ENCODE results near the gene HYAL4.
"Not testable (repeated sequence)": the region's sequence is repeated elsewhere in the genome, so short reads cannot be mapped to it uniquely, and the experiment has no call there.

HYAL4 gene

DNA sequence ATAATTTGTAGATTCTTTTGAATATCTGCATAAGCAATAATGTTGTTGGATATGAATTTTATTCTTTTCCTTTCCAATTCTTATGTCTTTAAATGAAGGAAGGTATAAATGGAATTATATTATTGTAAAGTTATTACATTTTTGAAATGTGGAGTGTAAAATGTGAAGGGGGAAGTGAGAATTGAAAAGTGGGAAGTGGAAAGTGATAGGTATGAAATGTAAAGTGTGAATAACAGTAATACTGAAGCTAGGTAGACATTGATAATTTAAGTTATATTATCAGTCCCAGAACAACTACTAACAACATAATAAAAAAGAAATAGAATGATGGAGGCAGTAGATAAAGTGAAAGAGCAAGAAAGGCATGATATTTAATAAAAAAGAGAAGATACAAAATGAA lies 39.7 kb upstream of the HYAL4 start:
- no peak for DNase-seq (ENCODE audit: low read depth)
- TF ChIP-seq, protein P1, sequence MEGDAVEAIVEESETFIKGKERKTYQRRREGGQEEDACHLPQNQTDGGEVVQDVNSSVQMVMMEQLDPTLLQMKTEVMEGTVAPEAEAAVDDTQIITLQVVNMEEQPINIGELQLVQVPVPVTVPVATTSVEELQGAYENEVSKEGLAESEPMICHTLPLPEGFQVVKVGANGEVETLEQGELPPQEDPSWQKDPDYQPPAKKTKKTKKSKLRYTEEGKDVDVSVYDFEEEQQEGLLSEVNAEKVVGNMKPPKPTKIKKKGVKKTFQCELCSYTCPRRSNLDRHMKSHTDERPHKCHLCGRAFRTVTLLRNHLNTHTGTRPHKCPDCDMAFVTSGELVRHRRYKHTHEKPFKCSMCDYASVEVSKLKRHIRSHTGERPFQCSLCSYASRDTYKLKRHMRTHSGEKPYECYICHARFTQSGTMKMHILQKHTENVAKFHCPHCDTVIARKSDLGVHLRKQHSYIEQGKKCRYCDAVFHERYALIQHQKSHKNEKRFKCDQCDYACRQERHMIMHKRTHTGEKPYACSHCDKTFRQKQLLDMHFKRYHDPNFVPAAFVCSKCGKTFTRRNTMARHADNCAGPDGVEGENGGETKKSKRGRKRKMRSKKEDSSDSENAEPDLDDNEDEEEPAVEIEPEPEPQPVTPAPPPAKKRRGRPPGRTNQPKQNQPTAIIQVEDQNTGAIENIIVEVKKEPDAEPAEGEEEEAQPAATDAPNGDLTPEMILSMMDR (IDR thresholded peaks at IDR 0.05; ENCODE audit: low read depth, low read length, missing control alignments): no peak
- no peak overlapping the region for H3K4me3 ChIP-seq (ENCODE audit: low read depth, low read length)

DNA sequence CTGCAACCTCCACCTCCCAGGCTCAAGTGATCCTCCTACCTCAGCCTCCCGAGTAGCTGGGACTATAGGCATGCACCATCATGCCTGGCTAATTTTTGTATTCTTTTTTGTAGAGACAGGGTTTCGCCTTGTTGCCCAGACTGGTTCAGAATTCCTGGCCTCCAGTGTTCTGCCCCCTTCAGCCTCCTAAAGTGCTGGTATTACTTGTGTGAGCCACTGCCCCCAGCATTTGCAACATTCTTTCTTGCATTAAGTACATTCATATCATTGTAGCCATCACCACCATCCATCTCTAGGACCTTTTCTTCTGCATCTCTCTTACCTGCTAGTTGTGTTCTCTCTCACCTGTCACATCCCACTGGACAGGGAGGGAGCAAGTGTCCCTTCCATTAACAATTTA lies 35.5 kb upstream of the HYAL4 start:
- TF ChIP-seq, protein P1 (IDR thresholded peaks at IDR 0.05; ENCODE audit: low read depth, low read length, missing control alignments): no peak
- no peak overlapping the region for H3K4me3 ChIP-seq (ENCODE audit: low read depth, low read length)
- no peak for DNase-seq (ENCODE audit: low read depth)

DNA sequence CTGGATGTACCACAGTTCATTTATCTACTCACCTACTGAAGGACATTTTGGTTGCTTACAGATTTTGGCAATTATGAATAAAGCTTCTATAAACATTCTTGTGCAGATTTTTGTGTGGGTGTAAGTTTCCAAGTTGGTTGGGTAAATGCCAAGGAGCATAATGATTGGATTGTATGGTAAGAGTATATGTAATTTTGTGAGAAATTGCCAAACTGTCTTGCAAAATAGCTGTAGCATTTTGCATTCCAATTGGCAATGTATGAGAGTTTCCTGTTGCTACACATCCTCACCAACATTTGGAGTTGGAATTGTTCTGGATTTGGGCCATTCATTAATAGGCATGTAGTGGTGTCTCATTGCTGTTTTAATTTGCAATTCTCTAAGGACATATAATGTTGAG lies 33.9 kb upstream of the HYAL4 start:
- no peak for DNase-seq (ENCODE audit: low read depth)
- no peak overlapping the region for H3K4me3 ChIP-seq (ENCODE audit: low read depth, low read length)
- TF ChIP-seq, protein P1 (IDR thresholded peaks at IDR 0.05; ENCODE audit: low read depth, low read length, missing control alignments): no peak

DNA sequence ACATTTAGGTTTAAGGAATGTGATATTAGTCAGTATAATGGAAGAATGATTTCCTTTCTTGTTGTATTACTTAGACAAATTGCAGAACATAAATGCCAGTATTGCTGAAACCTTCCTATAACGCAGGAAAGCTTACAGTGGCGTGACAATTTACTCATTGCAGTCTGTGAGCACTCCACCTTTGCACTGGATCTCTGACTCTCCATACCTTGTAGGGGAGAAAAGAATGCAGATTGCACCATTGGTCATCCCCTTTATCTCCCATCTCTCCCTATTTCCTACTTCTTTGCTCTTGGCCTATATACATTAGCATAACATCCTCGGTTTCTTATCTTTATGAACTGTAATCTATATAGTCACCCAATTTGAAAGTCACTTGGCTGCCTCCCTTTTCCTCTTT lies 28.1 kb upstream of the HYAL4 start:
- H3K4me3 ChIP-seq (ENCODE audit: low read depth, low read length): no peak overlapping the region
- DNase-seq (ENCODE audit: low read depth): no peak
- TF ChIP-seq, protein P1 (IDR thresholded peaks at IDR 0.05; ENCODE audit: low read depth, low read length, missing control alignments): no peak

DNA sequence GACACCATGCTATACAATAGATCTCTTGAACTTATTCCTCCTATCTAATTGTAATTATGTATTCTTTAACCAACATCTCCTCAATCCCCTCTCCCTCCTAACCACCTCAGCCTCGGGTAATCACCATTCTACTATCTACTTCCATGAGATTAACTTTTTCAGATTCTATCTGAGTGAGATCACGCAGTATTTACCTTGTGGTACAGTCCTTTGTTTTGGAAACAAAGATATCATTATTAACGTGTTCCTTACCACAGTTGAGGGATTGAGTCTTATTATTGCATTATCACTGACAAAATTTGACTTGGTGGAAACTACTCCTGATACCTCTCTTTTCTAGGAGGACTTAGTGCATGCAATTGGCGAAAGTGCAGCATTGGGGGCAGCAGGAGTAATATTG lies 26.0 kb upstream of the HYAL4 start:
- no peak overlapping the region for H3K4me3 ChIP-seq (ENCODE audit: low read depth, low read length)
- TF ChIP-seq, protein P1 (IDR thresholded peaks at IDR 0.05; ENCODE audit: low read depth, low read length, missing control alignments): no peak
- no peak for DNase-seq (ENCODE audit: low read depth)

DNA sequence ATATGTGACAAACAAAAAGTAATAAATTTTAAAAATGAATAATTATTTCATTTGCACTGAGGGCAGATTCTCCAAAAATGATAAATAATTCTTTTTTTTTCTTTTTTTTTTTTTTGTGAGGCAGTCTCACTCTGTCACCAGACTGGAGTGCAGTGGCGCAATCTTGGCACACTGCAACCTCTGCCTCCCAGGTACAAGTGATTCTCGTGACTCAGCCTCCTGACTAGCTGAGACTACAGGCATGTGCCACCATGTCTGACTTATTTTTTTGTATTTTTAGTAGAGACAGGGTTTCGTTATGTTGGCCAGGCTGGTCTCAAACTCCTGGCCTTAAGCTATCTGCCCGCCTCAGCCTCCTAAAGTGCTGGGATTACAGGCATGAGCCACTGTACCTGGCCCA lies 25.2 kb upstream of the HYAL4 start:
- not testable (repeated sequence) for H3K4me3 ChIP-seq (ENCODE audit: low read depth, low read length); DNase-seq (ENCODE audit: low read depth)

DNA sequence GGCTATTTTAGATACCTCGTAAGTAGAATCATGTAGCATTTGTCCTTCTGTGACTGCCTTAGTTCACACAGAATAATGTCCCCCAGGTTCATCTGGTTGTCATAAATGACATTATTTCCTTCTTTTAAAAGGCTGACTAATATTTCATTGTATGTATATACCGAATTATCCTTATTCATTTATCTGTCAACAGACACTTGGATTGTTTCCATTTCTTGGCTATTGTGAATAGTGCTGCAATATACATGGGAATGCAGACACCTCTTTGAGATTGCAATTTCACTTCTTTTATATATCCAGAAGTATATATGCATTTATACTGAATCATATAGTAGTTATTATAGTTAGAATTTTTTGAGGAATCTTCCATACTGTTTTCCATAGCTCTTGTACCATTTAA lies 24.1 kb upstream of the HYAL4 start:
- DNase-seq (ENCODE audit: low read depth): no peak
- TF ChIP-seq, protein P1 (IDR thresholded peaks at IDR 0.05; ENCODE audit: low read depth, low read length, missing control alignments): no peak
- no peak overlapping the region for H3K4me3 ChIP-seq (ENCODE audit: low read depth, low read length)

DNA sequence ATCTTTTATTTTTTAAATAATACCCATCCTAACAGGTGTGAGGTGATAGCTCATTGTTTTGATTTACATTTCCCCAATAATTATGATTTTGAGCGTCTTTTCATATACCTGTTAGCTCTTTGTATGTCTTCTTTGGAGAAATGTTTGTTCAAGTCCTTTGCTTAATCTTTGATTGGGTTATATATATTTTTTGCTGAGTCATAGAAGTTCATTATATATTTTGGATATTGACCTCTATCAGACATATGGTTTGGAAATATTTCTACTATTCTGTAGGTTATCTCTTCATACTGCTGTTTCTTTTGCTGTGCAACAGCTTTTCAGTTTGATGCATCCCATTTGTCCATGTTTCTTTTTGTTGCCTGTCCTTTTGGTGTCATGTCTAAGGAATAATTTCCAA lies 23.6 kb upstream of the HYAL4 start:
- TF ChIP-seq, protein P1 (IDR thresholded peaks at IDR 0.05; ENCODE audit: low read depth, low read length, missing control alignments): no peak
- no peak overlapping the region for H3K4me3 ChIP-seq (ENCODE audit: low read depth, low read length)
- no peak for DNase-seq (ENCODE audit: low read depth)

All from GM12864 (cell line).